Activated T-cell treated with anti-CD3 and anti-CD28 coated beads for 24 hours (primary cell): ENCODE results near the gene SPG7.
A peak's percentile ranks its signal among the peaks of the same experiment; 100 is the strongest.

Source experiments
- DNase-seq: peaks from one replicate; pipeline ENCODE4 v3.0.0-alpha.2; 2020; ENCODE audit warnings: low read depth

Gene SPG7

DNA sequence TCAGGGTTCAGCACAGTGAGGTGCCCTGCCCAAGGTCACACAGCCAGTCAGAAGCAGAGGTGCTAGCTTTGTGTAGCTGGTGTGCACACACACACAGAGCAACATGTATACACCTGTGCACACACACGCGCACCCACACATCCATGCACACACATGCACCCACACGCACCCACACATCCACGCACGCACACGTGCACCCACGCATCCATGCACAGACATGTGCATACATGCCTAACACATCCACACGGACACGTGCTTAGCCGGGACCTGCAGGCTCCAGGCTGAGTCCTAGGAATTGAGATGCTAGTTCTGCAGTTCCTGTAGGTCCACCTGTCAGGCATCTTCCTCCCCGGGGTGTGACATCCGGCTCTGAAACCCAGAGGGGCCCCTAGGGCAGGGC, 92.2 kb downstream of the SPG7 start:
- no peak for DNase-seq

- no peak for DNase-seq
Measured at GRCh38 chr16:89600956-89601355, 92.8 kb downstream of the SPG7 start.

- no peak for DNase-seq
Measured at GRCh38 chr16:89601906-89602272, 93.7 kb downstream of the SPG7 start.

- peak; percentile 51 for DNase-seq
Measured at GRCh38 chr16:89602273-89602951, 94.2 kb downstream of the SPG7 start.

GRCh38 chr16:89602952-89603590, 94.9 kb downstream of the SPG7 start:
- no peak for DNase-seq

GRCh38 chr16:89604764-89605163, 96.6 kb downstream of the SPG7 start:
- no peak for DNase-seq

- no peak for DNase-seq
Measured at GRCh38 chr16:89605186-89605970, 97.2 kb downstream of the SPG7 start.

DNA sequence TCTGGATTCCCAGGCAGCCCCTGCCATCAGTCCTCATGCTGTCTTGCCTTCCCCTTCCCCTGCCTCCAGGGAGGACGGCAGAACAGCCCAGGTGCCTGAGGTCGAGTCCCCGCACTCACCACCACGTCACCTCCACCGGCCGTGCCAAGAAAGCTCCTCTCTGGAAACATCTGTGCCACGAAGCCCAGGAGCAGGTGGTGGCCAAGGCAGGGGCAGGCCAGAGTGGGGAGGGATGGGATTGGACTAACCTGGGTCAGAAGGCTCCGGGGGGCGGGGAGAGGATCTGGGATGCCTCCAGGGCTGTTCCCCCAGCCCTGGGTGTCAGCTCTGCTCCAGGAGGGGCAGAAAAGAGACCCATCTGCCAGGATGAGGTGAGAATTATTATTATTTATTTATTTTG, 97.8 kb downstream of the SPG7 start:
- DNase-seq = no peak
